Left lung (tissue), 10 donors: Measurements from ENCODE around the gene HRH3. TPM values are rescaled to one million over a fixed set of nuclear protein-coding genes. Genes with fewer than 3 reads are reported as not detected.
A peak's percentile ranks its signal among the peaks of the same experiment; 100 is the strongest.

Experiments
- ATAC-seq: fragments of 200-7000 bp; cut with Tn5 transposase; one replicate; pipeline ENCODE4 v1.9.1; 2020; ENCODE audit warnings: moderate library complexity
- DNase-seq, 4 donors: peaks; one replicate each; pipeline ENCODE4 v3.0.0-alpha.2; 2013 to 2020
- H3K27ac ChIP-seq, 2 donors: fragments of 200-600 bp; sonication (generic) in 1 of 2; one replicate each; pipeline versions ENCODE4 v1.5.0 to v1.8.0; 2020 to 2021
- H3K27me3 ChIP-seq, 2 donors: fragments of 200-600 bp; sonication (generic) in 1 of 2; one replicate each; pipeline versions ENCODE4 v1.5.0 to v1.8.0; 2020 to 2021
- H3K36me3 ChIP-seq, 2 donors: fragments of 200-600 bp; sonication (generic) in 1 of 2; one replicate each; pipeline versions ENCODE4 v1.5.0 to v1.8.0; 2020 to 2021
- H3K4me1 ChIP-seq, 2 donors: fragments of 200-600 bp; one replicate each; pipeline ENCODE4 v1.8.0; 2021
- H3K4me3 ChIP-seq, 2 donors: fragments of 200-600 bp; sonication (generic) in 1 of 2; one replicate each; pipeline versions ENCODE4 v1.5.0 to v1.8.0; 2020 to 2021; ENCODE audit warnings: mild to moderate bottlenecking in 1 of 2
- H3K9me3 ChIP-seq, 2 donors: fragments of 200-600 bp; sonication (generic) in 1 of 2; one replicate each; pipeline versions ENCODE4 v1.5.0 to v1.8.0; 2020 to 2021
- intact Hi-C, 2 donors: fragments of 100-400 bp; cut with DNase I; formaldehyde crosslinking; loops; one replicate each; pipeline versions ENCODE4 v1.11.2 to v1.14.2; 2022
- polyA plus RNA-seq, 6 donors: library from polyadenylated mRNA; unstranded; fragments of 120-200 nt; gene quantifications; one replicate each; pipeline ENCODE4 v1.2.1, GENCODE V29; 2013; ENCODE audit not compliant: insufficient read length in 6 of 6
- total RNA-seq, 2 donors: library from RNA; stranded (reverse); fragmentation: NEBNext Ultra II Directional; extraction: Animal tissue kit (Norgen Biotek cat#: 25700); gene quantifications; one replicate each; pipeline ENCODE4 v1.2.1, GENCODE V29; 2021
- TF ChIP-seq, protein P1 (sequence below), 2 donors: fragments of 200-600 bp; sonication (generic) in 1 of 2; IDR thresholded peaks; one replicate each; pipeline versions ENCODE4 v1.5.0 to v1.8.0; 2021; ENCODE audit warnings: antibody characterized with exemption in 2 of 2
- donor health status: DM: no; HTN: yes; CAD: no.
- donor health status: DM: no; HTN: no; CAD: no.

Gene HRH3
- total and polyA plus RNA-seq, 8 donors = not detected

- Histone ChIP-seq H3K9me3 (no peaks in the 10 kb centered on the region), H3K4me1 (peaks cover 5% of the 10 kb centered on the region in 2 donors), H3K4me3 (no peak overlapping the region), H3K27me3 (peaks cover 23 to 87% of the 10 kb centered on the region in 2 donors), H3K36me3 (no peaks in the 10 kb centered on the region), H3K27ac (no peak overlapping the region)
- DNase-seq (peak in 1 of 4 donors; percentile 61), ATAC-seq (no peak)
- TF ChIP-seq, protein P1, sequence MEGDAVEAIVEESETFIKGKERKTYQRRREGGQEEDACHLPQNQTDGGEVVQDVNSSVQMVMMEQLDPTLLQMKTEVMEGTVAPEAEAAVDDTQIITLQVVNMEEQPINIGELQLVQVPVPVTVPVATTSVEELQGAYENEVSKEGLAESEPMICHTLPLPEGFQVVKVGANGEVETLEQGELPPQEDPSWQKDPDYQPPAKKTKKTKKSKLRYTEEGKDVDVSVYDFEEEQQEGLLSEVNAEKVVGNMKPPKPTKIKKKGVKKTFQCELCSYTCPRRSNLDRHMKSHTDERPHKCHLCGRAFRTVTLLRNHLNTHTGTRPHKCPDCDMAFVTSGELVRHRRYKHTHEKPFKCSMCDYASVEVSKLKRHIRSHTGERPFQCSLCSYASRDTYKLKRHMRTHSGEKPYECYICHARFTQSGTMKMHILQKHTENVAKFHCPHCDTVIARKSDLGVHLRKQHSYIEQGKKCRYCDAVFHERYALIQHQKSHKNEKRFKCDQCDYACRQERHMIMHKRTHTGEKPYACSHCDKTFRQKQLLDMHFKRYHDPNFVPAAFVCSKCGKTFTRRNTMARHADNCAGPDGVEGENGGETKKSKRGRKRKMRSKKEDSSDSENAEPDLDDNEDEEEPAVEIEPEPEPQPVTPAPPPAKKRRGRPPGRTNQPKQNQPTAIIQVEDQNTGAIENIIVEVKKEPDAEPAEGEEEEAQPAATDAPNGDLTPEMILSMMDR (IDR thresholded peaks at IDR 0.05) = no peak
- intact Hi-C loops = no loop called here
Measured at GRCh38 chr20:62225026-62225425, 4.9 kb upstream of the HRH3 start.

- H3K4me1 ChIP-seq = peaks cover 5 to 10% of the 10 kb centered on the region in 2 donors
- intact Hi-C loops = no loop called here
Measured at GRCh38 chr20:62224113-62224855, 4.2 kb upstream of the HRH3 start.

DNA sequence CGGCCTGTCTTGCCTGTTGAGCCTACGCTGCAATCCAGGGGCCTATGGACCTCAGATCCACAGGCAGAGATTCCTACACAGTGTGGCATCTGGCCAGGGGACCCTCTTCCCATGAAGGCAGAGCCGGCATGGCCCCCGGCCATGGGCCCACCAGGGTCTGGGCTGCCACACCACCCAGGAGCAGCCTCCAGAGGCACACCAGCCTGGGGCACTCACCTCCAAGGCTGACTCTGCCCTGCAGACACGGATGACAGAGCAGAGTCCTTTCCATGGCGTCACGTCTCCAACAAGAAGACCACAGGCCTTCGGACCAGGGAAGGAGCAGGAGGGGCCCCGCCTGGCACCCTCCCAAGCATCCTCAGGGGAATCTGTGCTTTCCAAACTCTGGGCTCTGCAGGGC is 3.5 kb upstream of the HRH3 start:
- ATAC-seq = no peak
- Histone ChIP-seq H3K4me3 (no peak overlapping the region), H3K9me3 (no peaks in the 10 kb centered on the region), H3K4me1 (peaks cover 5 to 11% of the 10 kb centered on the region in 2 donors), H3K36me3 (no peaks in the 10 kb centered on the region), H3K27ac (no peak overlapping the region), H3K27me3 (peaks cover 34 to 99% of the 10 kb centered on the region in 2 donors)
- DNase-seq = peak in 1 of 4 donors; percentile 43
- intact Hi-C loops = no loop called here
- TF ChIP-seq, protein P1 (IDR thresholded peaks at IDR 0.05) = no peak

More at GRCh38 chr20:62224113-62224855, 4.2 kb upstream of the HRH3 start:
- ATAC-seq (no peak), DNase-seq (peak in 1 of 4 donors; percentile 62)
- H3K27ac ChIP-seq = no peak overlapping the region
- TF ChIP-seq, protein P1 (IDR thresholded peaks at IDR 0.05) = no peak
- no peaks in the 10 kb centered on the region for H3K9me3 ChIP-seq
- no peak overlapping the region for H3K4me3 ChIP-seq
- peaks cover 27 to 95% of the 10 kb centered on the region in 2 donors for H3K27me3 ChIP-seq
- H3K36me3 ChIP-seq = no peaks in the 10 kb centered on the region

DNA sequence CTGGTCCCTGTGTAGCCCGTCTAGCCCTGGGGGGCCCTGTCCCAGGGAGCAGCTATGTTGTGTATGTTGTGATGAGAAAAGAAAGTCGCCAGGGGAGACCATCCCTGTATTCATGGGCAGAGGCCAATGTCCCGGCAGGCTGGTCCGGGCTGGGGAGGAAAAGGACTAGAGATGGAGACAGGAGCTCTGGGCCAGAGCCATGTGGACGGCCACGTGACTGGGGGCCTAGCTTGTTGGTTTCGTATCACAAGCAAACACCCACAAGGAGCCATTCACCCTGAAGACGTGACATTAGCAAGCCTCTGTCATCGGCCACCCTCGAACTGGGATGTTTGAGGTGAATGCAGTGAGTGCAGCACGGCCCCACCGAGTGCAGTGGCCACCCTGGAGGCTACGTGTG is 2.9 kb upstream of the HRH3 start:
- no peak for DNase-seq
- Histone ChIP-seq H3K36me3 (no peaks in the 10 kb centered on the region), H3K4me1 (peaks cover 5 to 11% of the 10 kb centered on the region in 2 donors), H3K9me3 (no peaks in the 10 kb centered on the region), H3K4me3 (no peak overlapping the region), H3K27me3 (peaks cover 40 to 99% of the 10 kb centered on the region in 2 donors), H3K27ac (no peak overlapping the region)
- TF ChIP-seq, protein P1 (IDR thresholded peaks at IDR 0.05) = no peak
- intact Hi-C loops = no loop called here
- ATAC-seq = no peak

GRCh38 chr20:62222266-62222850 is 2.3 kb upstream of the HRH3 start:
- H3K27ac ChIP-seq = no peak overlapping the region
- peaks cover 46 to 99% of the 10 kb centered on the region in 2 donors for H3K27me3 ChIP-seq
- TF ChIP-seq, protein P1 (IDR thresholded peaks at IDR 0.05) = no peak
- intact Hi-C loops = no loop called here
- peaks cover 5 to 11% of the 10 kb centered on the region in 2 donors for H3K4me1 ChIP-seq
- no peaks in the 10 kb centered on the region for H3K9me3 ChIP-seq
- DNase-seq (peak in 1 of 4 donors; percentile 67), ATAC-seq (no peak)
- H3K36me3 ChIP-seq = no peaks in the 10 kb centered on the region
- H3K4me3 ChIP-seq = no peak overlapping the region
